ENCODE measurements around the gene FZD4.

GRCh38 chr11:86905252-86905651, 49.9 kb downstream of the FZD4 start:
- TF ChIP-seq CREB1 (CRISPR knock-in tag; IDR thresholded peaks at IDR 0.05), result no peak
- no peak for TF ChIP-seq FOXK1 (CRISPR knock-in tag; IDR thresholded peaks at IDR 0.05)
- TF ChIP-seq, protein P1, sequence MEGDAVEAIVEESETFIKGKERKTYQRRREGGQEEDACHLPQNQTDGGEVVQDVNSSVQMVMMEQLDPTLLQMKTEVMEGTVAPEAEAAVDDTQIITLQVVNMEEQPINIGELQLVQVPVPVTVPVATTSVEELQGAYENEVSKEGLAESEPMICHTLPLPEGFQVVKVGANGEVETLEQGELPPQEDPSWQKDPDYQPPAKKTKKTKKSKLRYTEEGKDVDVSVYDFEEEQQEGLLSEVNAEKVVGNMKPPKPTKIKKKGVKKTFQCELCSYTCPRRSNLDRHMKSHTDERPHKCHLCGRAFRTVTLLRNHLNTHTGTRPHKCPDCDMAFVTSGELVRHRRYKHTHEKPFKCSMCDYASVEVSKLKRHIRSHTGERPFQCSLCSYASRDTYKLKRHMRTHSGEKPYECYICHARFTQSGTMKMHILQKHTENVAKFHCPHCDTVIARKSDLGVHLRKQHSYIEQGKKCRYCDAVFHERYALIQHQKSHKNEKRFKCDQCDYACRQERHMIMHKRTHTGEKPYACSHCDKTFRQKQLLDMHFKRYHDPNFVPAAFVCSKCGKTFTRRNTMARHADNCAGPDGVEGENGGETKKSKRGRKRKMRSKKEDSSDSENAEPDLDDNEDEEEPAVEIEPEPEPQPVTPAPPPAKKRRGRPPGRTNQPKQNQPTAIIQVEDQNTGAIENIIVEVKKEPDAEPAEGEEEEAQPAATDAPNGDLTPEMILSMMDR (IDR thresholded peaks at IDR 0.05), result no peak
- no peak for TF ChIP-seq NR1H2 (CRISPR knock-in tag; IDR thresholded peaks at IDR 0.05)
- no peak for TF ChIP-seq ELF4 (CRISPR knock-in tag; IDR thresholded peaks at IDR 0.05; ENCODE audit: low read depth)
- no peak for TF ChIP-seq NFE2L1 (CRISPR knock-in tag; IDR thresholded peaks at IDR 0.05)
- no peak for TF ChIP-seq CBFB (CRISPR knock-in tag; IDR thresholded peaks at IDR 0.05; ENCODE audit: low read depth)
- TF ChIP-seq, protein P2, sequence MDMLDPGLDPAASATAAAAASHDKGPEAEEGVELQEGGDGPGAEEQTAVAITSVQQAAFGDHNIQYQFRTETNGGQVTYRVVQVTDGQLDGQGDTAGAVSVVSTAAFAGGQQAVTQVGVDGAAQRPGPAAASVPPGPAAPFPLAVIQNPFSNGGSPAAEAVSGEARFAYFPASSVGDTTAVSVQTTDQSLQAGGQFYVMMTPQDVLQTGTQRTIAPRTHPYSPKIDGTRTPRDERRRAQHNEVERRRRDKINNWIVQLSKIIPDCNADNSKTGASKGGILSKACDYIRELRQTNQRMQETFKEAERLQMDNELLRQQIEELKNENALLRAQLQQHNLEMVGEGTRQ (CRISPR knock-in tag; IDR thresholded peaks at IDR 0.05), result no peak
